Measurements from ENCODE around the gene LMF1. TPM values are rescaled to one million over a fixed set of nuclear protein-coding genes. Genes with fewer than 3 reads are reported as not detected.
"Not testable (repeated sequence)": the region's sequence is repeated elsewhere in the genome, so short reads cannot be mapped to it uniquely, and the experiment has no call there.

Gene LMF1
- total RNA-seq, 1 experiment from 2014 or later, result 15.6 TPM

GRCh38 chr16:973366-973765 lies 2.6 kb upstream of the LMF1 start:
- DNase-seq (ENCODE audit: extremely low read depth, low read depth), result no peak

GRCh38 chr16:972316-973002 lies 1.7 kb upstream of the LMF1 start:
- DNase-seq (ENCODE audit: extremely low read depth, low read depth), result no peak

GRCh38 chr16:971981-972315 lies 1.2 kb upstream of the LMF1 start:
- no peak for DNase-seq (ENCODE audit: extremely low read depth, low read depth)

GRCh38 chr16:971582-971905 lies 760 bp upstream of the LMF1 start:
- DNase-seq (ENCODE audit: extremely low read depth, low read depth), result no peak

GRCh38 chr16:970386-970765 lies 408 bp downstream of the LMF1 start:
- DNase-seq (ENCODE audit: extremely low read depth, low read depth), result no peak

- no peak for DNase-seq (ENCODE audit: extremely low read depth, low read depth)
These were observed 1.0 kb downstream of the LMF1 start for GRCh38 chr16:969508-970385.

- DNase-seq (ENCODE audit: extremely low read depth, low read depth), result no peak
These were observed 2.2 kb downstream of the LMF1 start for GRCh38 chr16:968620-969019.

GRCh38 chr16:967546-968295 lies 3.1 kb downstream of the LMF1 start:
- DNase-seq (ENCODE audit: extremely low read depth, low read depth), result no peak

GRCh38 chr16:967077-967541 lies 3.7 kb downstream of the LMF1 start:
- DNase-seq (ENCODE audit: extremely low read depth, low read depth), result no peak

GRCh38 chr16:966505-966904 lies 4.3 kb downstream of the LMF1 start:
- DNase-seq (ENCODE audit: extremely low read depth, low read depth), result no peak

GRCh38 chr16:966035-966434 lies 4.7 kb downstream of the LMF1 start:
- no peak for DNase-seq (ENCODE audit: extremely low read depth, low read depth)

GRCh38 chr16:965487-965886 lies 5.3 kb downstream of the LMF1 start:
- DNase-seq (ENCODE audit: extremely low read depth, low read depth), result no peak

- no peak for DNase-seq (ENCODE audit: extremely low read depth, low read depth)
These were observed 5.8 kb downstream of the LMF1 start for GRCh38 chr16:965036-965395.

- DNase-seq (ENCODE audit: extremely low read depth, low read depth), result no peak
These were observed 6.3 kb downstream of the LMF1 start for GRCh38 chr16:964356-965035.

- no peak for DNase-seq (ENCODE audit: extremely low read depth, low read depth)
These were observed 6.9 kb downstream of the LMF1 start for GRCh38 chr16:963913-964312.

- DNase-seq (ENCODE audit: extremely low read depth, low read depth), result no peak
These were observed 7.6 kb downstream of the LMF1 start for GRCh38 chr16:962901-963814.

GRCh38 chr16:962366-962765 lies 8.4 kb downstream of the LMF1 start:
- no peak for DNase-seq (ENCODE audit: extremely low read depth, low read depth)

GRCh38 chr16:959232-960040 lies 11.3 kb downstream of the LMF1 start:
- DNase-seq (ENCODE audit: extremely low read depth, low read depth), result no peak

GRCh38 chr16:955766-956165 lies 15.0 kb downstream of the LMF1 start:
- DNase-seq (ENCODE audit: extremely low read depth, low read depth), result not testable (repeated sequence)
